ENCODE data around the gene APOA5. TPM values are rescaled to one million over a fixed set of nuclear protein-coding genes. Genes with fewer than 3 reads are reported as not detected.

Gene APOA5
- total and polyA plus RNA-seq, 2 donors (not counting 3 experiments of a cell fraction or from before 2014, with no cell fraction given) = not detected

- ChIA-PET POLR2A (no interaction called here), CTCF (interaction anchor here (1.0 kb wide), 1 partner anchor 14 kb away, joined by 7 read pairs; the partner anchor contains the start of gene APOA5)
- TF ChIP-seq POLR2A (IDR thresholded peaks at IDR 0.05; ENCODE audit: low read depth, low read length) = no peak
- TF ChIP-seq MAX (IDR thresholded peaks at IDR 0.05; ENCODE audit: insufficient read depth, insufficient read length) = no peak
- TF ChIP-seq MYC (IDR thresholded peaks at IDR 0.05; ENCODE audit: low read depth, low read length) = no peak
- TF ChIP-seq, protein P1, sequence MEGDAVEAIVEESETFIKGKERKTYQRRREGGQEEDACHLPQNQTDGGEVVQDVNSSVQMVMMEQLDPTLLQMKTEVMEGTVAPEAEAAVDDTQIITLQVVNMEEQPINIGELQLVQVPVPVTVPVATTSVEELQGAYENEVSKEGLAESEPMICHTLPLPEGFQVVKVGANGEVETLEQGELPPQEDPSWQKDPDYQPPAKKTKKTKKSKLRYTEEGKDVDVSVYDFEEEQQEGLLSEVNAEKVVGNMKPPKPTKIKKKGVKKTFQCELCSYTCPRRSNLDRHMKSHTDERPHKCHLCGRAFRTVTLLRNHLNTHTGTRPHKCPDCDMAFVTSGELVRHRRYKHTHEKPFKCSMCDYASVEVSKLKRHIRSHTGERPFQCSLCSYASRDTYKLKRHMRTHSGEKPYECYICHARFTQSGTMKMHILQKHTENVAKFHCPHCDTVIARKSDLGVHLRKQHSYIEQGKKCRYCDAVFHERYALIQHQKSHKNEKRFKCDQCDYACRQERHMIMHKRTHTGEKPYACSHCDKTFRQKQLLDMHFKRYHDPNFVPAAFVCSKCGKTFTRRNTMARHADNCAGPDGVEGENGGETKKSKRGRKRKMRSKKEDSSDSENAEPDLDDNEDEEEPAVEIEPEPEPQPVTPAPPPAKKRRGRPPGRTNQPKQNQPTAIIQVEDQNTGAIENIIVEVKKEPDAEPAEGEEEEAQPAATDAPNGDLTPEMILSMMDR (IDR thresholded peaks at IDR 0.05; ENCODE audit: extremely low read depth in 1 of 2, insufficient read depth in 1 of 2, low read depth in 1 of 2, low read length in 2 of 2) = no peak
- no peak for TF ChIP-seq FOS (IDR thresholded peaks at IDR 0.05; ENCODE audit: borderline replicate concordance, insufficient read depth, low read length)
- no peak for TF ChIP-seq EZH2 (IDR thresholded peaks at IDR 0.05; ENCODE audit: borderline replicate concordance, low read depth, low read length, severe bottlenecking)
- TF ChIP-seq POLR2AphosphoS5 (IDR thresholded peaks at IDR 0.05; ENCODE audit: insufficient read depth, low read depth, low read length) = no peak
- H3K9me3 ChIP-seq (replicated peaks; ENCODE audit: control insufficient read depth, insufficient read depth, low read length) = no peaks in the 10 kb centered on the region
- peaks cover 15 to 16% of the 10 kb centered on the region in 2 experiments for H3K36me3 ChIP-seq (ENCODE audit: control insufficient read depth in 2 of 2, extremely low read depth in 1 of 2, insufficient read depth in 2 of 2, low read length in 2 of 2)
- H2AFZ ChIP-seq (ENCODE audit: low read depth, low read length) = no peak overlapping the region
- DNase-seq (ENCODE audit: low read depth, low spot score) = no peak
- H3K27ac ChIP-seq (ENCODE audit: insufficient read depth, low read depth, low read length) = no peak overlapping the region
- no peaks in the 10 kb centered on the region for H4K20me1 ChIP-seq (replicated peaks; ENCODE audit: control insufficient read depth, extremely low read depth, insufficient read depth, low read length)
- dilution Hi-C loops (cut with MboI; ENCODE audit: extremely low pct_ligation_motif_present, low sequenced_read_pairs) (no loop called here), intact Hi-C loops (cut with micrococcal nuclease) (no loop called here)
- no peak overlapping the region for H3K4me2 ChIP-seq (ENCODE audit: insufficient read depth, low read length)
- H3K79me2 ChIP-seq (ENCODE audit: control insufficient read depth, insufficient read depth, low read length) = peaks cover 9% of the 10 kb centered on the region
- no peak for FAIRE-seq
- no TSS peak for BruUV-seq (replicated peaks)
- no peak overlapping the region for H3K4me3 ChIP-seq (replicated peaks in 1 of 3; ENCODE audit: insufficient read depth in 1 of 3, low read depth in 1 of 3, low read length in 3 of 3)
- no peak overlapping the region for H3K9ac ChIP-seq (replicated peaks; ENCODE audit: extremely low read depth, insufficient read depth, low read length)
- H3K4me1 ChIP-seq (ENCODE audit: control insufficient read depth, extremely low read depth, insufficient read depth, low read length) = peaks cover 8% of the 10 kb centered on the region
- no peaks in the 10 kb centered on the region for H3K27me3 ChIP-seq (ENCODE audit: control insufficient read depth in 2 of 2, insufficient read depth in 2 of 2, low read length in 2 of 2)
- H3K9me1 ChIP-seq (replicated peaks; ENCODE audit: control insufficient read depth, extremely low read depth, insufficient read depth, low read length) = no peaks in the 10 kb centered on the region
These were observed 15.1 kb downstream of the APOA5 start for GRCh38 chr11:116776522-116776984.
